NT2/D1 (cell line): Measurements from ENCODE around the gene IGLL5.

ENCODE experiments used
- DNase-seq: peaks from one replicate; pipeline ENCODE4 v3.0.0-alpha.2; 2011; ENCODE audit warnings: low read depth, low spot score
- H3K27me3 ChIP-seq: 2 replicates; pipeline ENCODE4 v1.6.0; 2011; ENCODE audit warnings: mild to moderate bottlenecking; ENCODE audit not compliant: insufficient read length, insufficient read depth
- H3K36me3 ChIP-seq: 2 replicates; pipeline ENCODE4 v1.6.1; 2011; ENCODE audit warnings: mild to moderate bottlenecking, low read length, mixed read lengths; ENCODE audit not compliant: insufficient read depth, insufficient read length
- H3K4me1 ChIP-seq: 2 replicates; pipeline ENCODE4 v1.5.1; 2011; ENCODE audit not compliant: insufficient read depth, insufficient read length
- H3K4me3 ChIP-seq: 2 replicates; pipeline ENCODE4 v1.5.1; 2011; ENCODE audit warnings: low read depth; ENCODE audit not compliant: insufficient read length
- H3K9ac ChIP-seq: 2 replicates; pipeline ENCODE4 v1.6.0; 2011; ENCODE audit warnings: low read depth; ENCODE audit not compliant: insufficient read length
- H3K9me3 ChIP-seq: 2 replicates; pipeline ENCODE4 v1.5.1; 2011; ENCODE audit warnings: mild to moderate bottlenecking, low read length; ENCODE audit not compliant: insufficient read depth
- SUZ12 ChIP-seq: IDR thresholded peaks from 2 replicates; pipeline ENCODE4 v1.6.1; 2011; ENCODE audit not compliant: insufficient read length, insufficient read depth; ENCODE audit errors: extremely low read depth
- YY1 ChIP-seq: IDR thresholded peaks from 2 replicates; pipeline ENCODE4 v1.6.1; 2011; ENCODE audit not compliant: insufficient read length, insufficient read depth
- ZNF274 ChIP-seq: IDR thresholded peaks from 2 replicates; pipeline ENCODE4 v1.6.1; 2011; ENCODE audit warnings: mild to moderate bottlenecking, low read depth, low read length

Gene IGLL5

DNA sequence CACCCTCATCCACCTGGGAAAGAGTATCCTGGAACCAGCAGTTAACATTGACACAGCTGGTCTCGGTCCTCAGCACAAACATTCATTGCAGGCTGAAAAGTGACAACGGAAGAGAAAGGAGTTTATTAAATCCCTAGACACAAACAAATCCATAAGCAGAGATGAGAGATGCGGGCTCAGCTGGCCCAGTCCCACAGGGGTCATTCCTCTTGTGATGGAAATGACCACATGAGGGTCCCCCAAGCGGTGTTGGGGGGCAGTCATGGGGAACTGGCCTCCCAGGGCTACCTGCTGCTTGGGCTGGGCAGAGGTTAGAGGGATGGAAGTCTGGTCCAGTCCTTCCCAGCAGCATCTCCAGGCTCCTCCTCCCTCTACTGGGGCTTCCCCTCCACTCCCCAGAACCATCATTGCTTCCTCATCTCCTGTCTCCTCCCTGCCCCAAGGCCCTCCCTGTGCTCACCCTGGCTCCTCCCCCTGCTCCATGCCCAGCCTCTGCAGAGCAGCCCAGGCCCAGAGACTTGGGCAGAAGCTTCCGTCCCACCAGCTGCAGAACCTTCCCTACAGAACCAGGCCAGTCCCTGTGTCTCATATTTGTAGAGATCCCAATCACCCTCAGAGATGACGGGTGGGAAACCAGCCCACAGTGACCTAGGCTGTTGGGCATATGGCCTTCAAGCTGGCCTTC, 5.4 kb upstream of the IGLL5 start:
- no peaks in the 10 kb centered on the region for H3K36me3 ChIP-seq
- no peak for DNase-seq
- TF ChIP-seq ZNF274 (no peak), SUZ12 (no peak), YY1 (no peak)
- H3K9me3 ChIP-seq, result no peaks in the 10 kb centered on the region
- H3K27me3 ChIP-seq, result peaks cover 97% of the 10 kb centered on the region
- no peak overlapping the region for H3K4me3 ChIP-seq
- no peaks in the 10 kb centered on the region for H3K4me1 ChIP-seq
- no peak overlapping the region for H3K9ac ChIP-seq

DNA sequence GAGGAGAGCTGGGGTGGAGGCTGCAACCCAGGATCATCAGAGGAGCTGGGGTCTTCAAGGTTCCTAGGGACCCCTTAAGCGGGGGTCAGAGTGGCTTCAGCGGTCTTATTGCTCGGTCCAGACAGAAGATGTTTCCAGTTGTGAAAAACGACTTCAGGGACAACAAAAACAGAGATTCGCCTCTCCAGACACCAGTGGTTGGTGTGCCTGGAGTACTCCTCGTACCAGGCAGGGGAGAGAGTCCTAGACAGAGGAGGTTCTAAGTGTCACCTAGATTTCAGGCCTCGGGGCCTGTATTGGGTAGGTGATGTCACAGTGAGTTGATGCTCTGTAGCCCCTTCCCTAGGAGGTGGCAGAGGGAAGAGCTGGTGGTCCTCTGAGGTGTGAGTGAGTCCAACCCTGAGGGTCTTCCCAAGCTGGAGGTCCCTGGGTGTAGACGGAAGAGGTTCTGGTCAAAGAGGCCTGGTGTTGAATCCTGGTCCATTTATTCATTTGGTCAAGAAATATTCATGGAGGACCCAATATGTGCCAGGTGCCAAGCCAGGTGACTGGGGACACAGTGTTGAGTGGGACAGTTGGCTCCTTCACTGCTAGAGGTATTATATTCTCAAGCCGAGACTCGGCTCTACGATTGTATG, 4.4 kb upstream of the IGLL5 start:
- no peak for DNase-seq
- TF ChIP-seq YY1 (no peak), ZNF274 (no peak), SUZ12 (no peak)
- Histone ChIP-seq H3K9me3 (no peaks in the 10 kb centered on the region), H3K27me3 (peaks cover 100% of the 10 kb centered on the region), H3K36me3 (no peaks in the 10 kb centered on the region), H3K4me3 (no peak overlapping the region), H3K4me1 (no peaks in the 10 kb centered on the region), H3K9ac (no peak overlapping the region)

GRCh38 chr22:22884010-22884887, 3.4 kb upstream of the IGLL5 start:
- Histone ChIP-seq H3K9me3 (no peaks in the 10 kb centered on the region), H3K4me1 (no peaks in the 10 kb centered on the region), H3K4me3 (no peak overlapping the region), H3K27me3 (peaks cover 100% of the 10 kb centered on the region), H3K36me3 (no peaks in the 10 kb centered on the region), H3K9ac (no peak overlapping the region)
- DNase-seq, result peak; percentile 39
- TF ChIP-seq ZNF274 (no peak), YY1 (no peak), SUZ12 (no peak)

- Histone ChIP-seq H3K9me3 (no peaks in the 10 kb centered on the region), H3K36me3 (no peaks in the 10 kb centered on the region), H3K4me3 (no peak overlapping the region), H3K4me1 (no peaks in the 10 kb centered on the region), H3K27me3 (peaks cover 100% of the 10 kb centered on the region), H3K9ac (no peak overlapping the region)
- TF ChIP-seq ZNF274 (no peak), YY1 (no peak), SUZ12 (no peak)
- no peak for DNase-seq
These were observed 2.5 kb upstream of the IGLL5 start for GRCh38 chr22:22884888-22885840.

GRCh38 chr22:22886546-22886945, 1.1 kb upstream of the IGLL5 start:
- no peak overlapping the region for H3K9ac ChIP-seq
- no peaks in the 10 kb centered on the region for H3K36me3 ChIP-seq
- H3K4me3 ChIP-seq, result no peak overlapping the region
- TF ChIP-seq ZNF274 (no peak), SUZ12 (no peak), YY1 (no peak)
- H3K4me1 ChIP-seq, result no peaks in the 10 kb centered on the region
- peaks cover 100% of the 10 kb centered on the region for H3K27me3 ChIP-seq
- no peaks in the 10 kb centered on the region for H3K9me3 ChIP-seq
- DNase-seq, result no peak

GRCh38 chr22:22888571-22889353, 1.1 kb downstream of the IGLL5 start:
- no peak for TF ChIP-seq YY1
- no peak for TF ChIP-seq SUZ12
- no peak for TF ChIP-seq ZNF274
- no peak overlapping the region for H3K9ac ChIP-seq
- no peaks in the 10 kb centered on the region for H3K4me1 ChIP-seq
- H3K9me3 ChIP-seq, result no peaks in the 10 kb centered on the region
- H3K27me3 ChIP-seq, result peaks cover 100% of the 10 kb centered on the region
- no peaks in the 10 kb centered on the region for H3K36me3 ChIP-seq
- DNase-seq, result no peak
- H3K4me3 ChIP-seq, result no peak overlapping the region
